ENCODE results near the gene IRX4. TPM values are rescaled to one million over a fixed set of nuclear protein-coding genes. Genes with fewer than 3 reads are reported as not detected.

The IRX4 gene
- total RNA-seq, 1 experiment from 2014 or later, result 44.7 TPM

DNA sequence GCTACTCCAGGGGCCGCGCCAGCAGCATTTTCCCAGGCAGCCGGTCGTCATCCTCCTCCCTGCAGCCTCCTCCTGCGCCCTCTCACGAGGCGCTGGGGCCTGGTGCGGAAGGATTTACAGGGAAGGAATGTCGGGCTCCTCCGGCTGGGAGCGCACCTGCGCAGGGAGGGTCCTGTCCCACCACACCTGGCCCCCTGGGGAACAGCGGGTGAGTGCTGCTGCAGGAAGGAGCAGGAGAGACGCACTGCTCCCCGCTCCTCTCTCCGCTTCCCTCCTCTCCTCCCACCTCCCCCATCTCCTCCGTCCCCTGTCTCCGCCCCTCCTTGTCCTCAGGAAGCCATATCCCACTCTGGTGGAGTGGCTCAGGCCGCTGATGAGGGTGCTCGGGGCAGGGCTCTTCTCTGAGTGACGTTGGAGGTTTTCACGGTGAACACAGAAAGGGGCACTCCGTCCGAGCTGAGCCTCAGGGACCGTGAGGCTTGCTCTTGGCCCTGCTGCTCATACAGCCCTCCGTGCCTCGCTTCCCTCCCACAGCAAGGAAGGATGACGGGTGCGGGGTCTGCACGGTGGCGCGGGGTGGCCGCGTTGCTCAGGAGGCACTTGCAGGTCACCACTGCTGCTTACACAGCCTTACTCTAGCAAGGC, 31.3 kb downstream of the IRX4 start:
- Mint-ChIP-seq H3K4me1 (ENCODE audit: insufficient read depth, unreplicated experiment) (no peaks in the 10 kb centered on the region), H3K9me3 (ENCODE audit: unreplicated experiment) (no peaks in the 10 kb centered on the region), H3K36me3 (ENCODE audit: insufficient read depth, unreplicated experiment) (no peaks in the 10 kb centered on the region), H3K27ac (ENCODE audit: low read depth, unreplicated experiment) (no peak overlapping the region), H3K27me3 (ENCODE audit: insufficient read depth, unreplicated experiment) (peaks cover 47% of the 10 kb centered on the region), H3K4me3 (ENCODE audit: unreplicated experiment) (no peak overlapping the region)
- no peak for DNase-seq (ENCODE audit: unreplicated experiment)
- ChIA-PET CTCF (no interaction called here), POLR2A (interaction anchor here (0.7 kb wide), 1 partner anchor 56 kb away, joined by 3 read pairs; no protein-coding TSS in a partner anchor)
- no TSS peak for BruUV-seq (replicated peaks)
- intact Hi-C loops (cut with micrococcal nuclease), result no loop called here
- TF ChIP-seq, protein P1, sequence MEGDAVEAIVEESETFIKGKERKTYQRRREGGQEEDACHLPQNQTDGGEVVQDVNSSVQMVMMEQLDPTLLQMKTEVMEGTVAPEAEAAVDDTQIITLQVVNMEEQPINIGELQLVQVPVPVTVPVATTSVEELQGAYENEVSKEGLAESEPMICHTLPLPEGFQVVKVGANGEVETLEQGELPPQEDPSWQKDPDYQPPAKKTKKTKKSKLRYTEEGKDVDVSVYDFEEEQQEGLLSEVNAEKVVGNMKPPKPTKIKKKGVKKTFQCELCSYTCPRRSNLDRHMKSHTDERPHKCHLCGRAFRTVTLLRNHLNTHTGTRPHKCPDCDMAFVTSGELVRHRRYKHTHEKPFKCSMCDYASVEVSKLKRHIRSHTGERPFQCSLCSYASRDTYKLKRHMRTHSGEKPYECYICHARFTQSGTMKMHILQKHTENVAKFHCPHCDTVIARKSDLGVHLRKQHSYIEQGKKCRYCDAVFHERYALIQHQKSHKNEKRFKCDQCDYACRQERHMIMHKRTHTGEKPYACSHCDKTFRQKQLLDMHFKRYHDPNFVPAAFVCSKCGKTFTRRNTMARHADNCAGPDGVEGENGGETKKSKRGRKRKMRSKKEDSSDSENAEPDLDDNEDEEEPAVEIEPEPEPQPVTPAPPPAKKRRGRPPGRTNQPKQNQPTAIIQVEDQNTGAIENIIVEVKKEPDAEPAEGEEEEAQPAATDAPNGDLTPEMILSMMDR (IDR thresholded peaks at IDR 0.05; ENCODE audit: unreplicated experiment), result no peak

DNA sequence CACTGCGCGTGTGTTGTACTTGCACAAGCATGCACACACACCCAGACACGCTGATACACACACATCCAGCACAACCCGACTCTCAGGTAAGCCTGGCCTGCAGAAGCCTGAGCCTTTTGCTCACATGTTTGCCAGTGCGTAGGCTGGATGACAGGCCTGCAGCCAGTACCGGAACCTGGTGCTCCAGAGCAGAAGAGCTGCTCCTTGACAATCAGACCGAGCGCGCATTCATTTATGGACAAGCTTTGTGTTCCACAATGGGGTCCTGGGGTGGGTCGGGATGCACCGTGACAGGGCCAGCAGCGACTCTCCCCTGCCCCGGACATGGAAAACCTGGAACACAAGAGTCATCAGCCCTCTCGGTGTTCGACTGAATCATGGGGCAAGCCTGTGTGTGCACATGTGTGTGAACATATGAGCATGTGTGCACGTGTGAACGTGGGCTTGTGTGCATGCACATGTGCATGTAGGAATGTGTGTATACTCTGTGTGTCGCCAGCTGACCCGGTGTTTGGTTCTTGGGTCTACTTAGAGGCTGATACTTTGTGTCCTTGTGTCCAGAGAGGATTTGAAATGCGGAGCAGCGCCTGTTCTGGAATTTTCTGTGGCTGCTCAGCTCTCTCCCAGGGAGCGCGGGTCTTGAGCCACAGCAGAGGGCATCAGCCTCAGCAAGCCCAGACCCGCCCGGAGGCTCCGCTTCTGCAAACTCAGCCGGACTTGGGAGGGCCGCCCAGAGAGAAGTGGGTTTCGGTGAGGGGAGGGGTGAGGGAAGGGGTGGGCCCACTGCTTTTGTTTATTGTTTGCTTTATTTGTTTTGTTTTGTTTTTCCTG, 32.2 kb downstream of the IRX4 start:
- no peak overlapping the region for H3K4me3 Mint-ChIP-seq (ENCODE audit: unreplicated experiment)
- peaks cover 45% of the 10 kb centered on the region for H3K27me3 Mint-ChIP-seq (ENCODE audit: insufficient read depth, unreplicated experiment)
- no peak overlapping the region for H3K27ac Mint-ChIP-seq (ENCODE audit: low read depth, unreplicated experiment)
- no peak for DNase-seq (ENCODE audit: unreplicated experiment)
- BruUV-seq (replicated peaks), result no TSS peak
- intact Hi-C loops (cut with micrococcal nuclease), result no loop called here
- H3K9me3 Mint-ChIP-seq (ENCODE audit: unreplicated experiment), result no peaks in the 10 kb centered on the region
- ChIA-PET CTCF (no interaction called here), POLR2A (no interaction called here)
- H3K4me1 Mint-ChIP-seq (ENCODE audit: insufficient read depth, unreplicated experiment), result no peaks in the 10 kb centered on the region
- no peaks in the 10 kb centered on the region for H3K36me3 Mint-ChIP-seq (ENCODE audit: insufficient read depth, unreplicated experiment)
- TF ChIP-seq, protein P1 (IDR thresholded peaks at IDR 0.05; ENCODE audit: unreplicated experiment), result no peak

DNA sequence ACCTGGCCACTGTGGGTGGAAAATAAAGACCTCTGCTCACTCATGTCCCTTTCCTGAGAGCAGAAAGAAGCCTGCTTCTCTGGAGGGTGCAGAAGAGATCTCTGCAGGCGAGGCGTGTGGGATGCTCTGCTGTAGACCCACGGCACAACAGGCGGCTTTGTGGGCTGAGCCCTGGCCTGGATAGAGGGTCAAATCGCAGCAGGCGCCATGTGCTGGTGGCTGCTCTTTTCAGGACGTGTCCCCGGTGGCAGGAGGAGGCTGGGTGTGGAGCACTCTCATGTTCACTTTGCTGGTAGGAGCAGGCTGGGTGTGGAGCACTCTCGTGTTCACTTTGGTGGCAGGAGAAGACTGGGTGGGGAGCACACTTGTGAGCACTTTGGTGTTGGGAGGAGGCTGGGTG, 35.1 kb downstream of the IRX4 start:
- Mint-ChIP-seq H3K27ac (ENCODE audit: low read depth, unreplicated experiment) (no peak overlapping the region), H3K36me3 (ENCODE audit: insufficient read depth, unreplicated experiment) (no peaks in the 10 kb centered on the region), H3K4me1 (ENCODE audit: insufficient read depth, unreplicated experiment) (no peaks in the 10 kb centered on the region), H3K9me3 (ENCODE audit: unreplicated experiment) (no peaks in the 10 kb centered on the region), H3K4me3 (ENCODE audit: unreplicated experiment) (no peak overlapping the region), H3K27me3 (ENCODE audit: insufficient read depth, unreplicated experiment) (peaks cover 21% of the 10 kb centered on the region)
- no TSS peak for BruUV-seq (replicated peaks)
- intact Hi-C loops (cut with micrococcal nuclease), result no loop called here
- POLR2A ChIA-PET, result no interaction called here
- CTCF ChIA-PET, result no interaction called here
- TF ChIP-seq, protein P1 (IDR thresholded peaks at IDR 0.05; ENCODE audit: unreplicated experiment), result no peak
- DNase-seq (ENCODE audit: unreplicated experiment), result no peak

DNA sequence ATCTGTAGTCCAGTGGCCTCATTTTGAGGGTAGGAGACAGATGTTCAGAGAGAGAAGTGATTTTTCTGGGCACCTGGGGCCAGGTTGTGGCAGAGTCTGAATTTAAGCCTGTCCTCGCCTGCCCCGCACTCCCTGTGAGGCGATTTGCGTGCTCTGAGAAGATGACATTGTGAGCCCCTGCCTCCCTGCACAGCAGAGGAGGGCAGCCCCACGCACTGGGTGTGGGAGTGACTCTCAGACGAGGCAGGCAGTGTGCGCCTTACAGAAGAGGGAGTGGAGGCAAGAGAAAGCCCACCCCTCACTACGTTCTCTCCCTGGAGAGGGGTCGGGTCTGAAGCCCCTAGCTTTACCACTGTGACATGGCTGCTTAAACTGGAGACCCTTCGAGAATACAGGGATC, 35.7 kb downstream of the IRX4 start:
- TF ChIP-seq, protein P1 (IDR thresholded peaks at IDR 0.05; ENCODE audit: unreplicated experiment), result no peak
- ChIA-PET POLR2A (no interaction called here), CTCF (no interaction called here)
- H3K27me3 Mint-ChIP-seq (ENCODE audit: insufficient read depth, unreplicated experiment), result peaks cover 21% of the 10 kb centered on the region
- no peaks in the 10 kb centered on the region for H3K4me1 Mint-ChIP-seq (ENCODE audit: insufficient read depth, unreplicated experiment)
- no peak for DNase-seq (ENCODE audit: unreplicated experiment)
- H3K27ac Mint-ChIP-seq (ENCODE audit: low read depth, unreplicated experiment), result no peak overlapping the region
- no peaks in the 10 kb centered on the region for H3K36me3 Mint-ChIP-seq (ENCODE audit: insufficient read depth, unreplicated experiment)
- no TSS peak for BruUV-seq (replicated peaks)
- H3K9me3 Mint-ChIP-seq (ENCODE audit: unreplicated experiment), result no peaks in the 10 kb centered on the region
- H3K4me3 Mint-ChIP-seq (ENCODE audit: unreplicated experiment), result no peak overlapping the region
- intact Hi-C loops (cut with micrococcal nuclease), result no loop called here

All from MCF 10A (cell line).